SK-N-DZ (cell line): ENCODE results near the gene FUCA2.

Experiments
- small RNA-seq, 2 experiments: library from RNA; depleted of rRNA; stranded (forward); fragments of <200 nt; gene quantifications; one replicate each; pipeline ENCODE3, GENCODE V24; 2014

The FUCA2 gene

Small RNA genes lying within 50 kb of the gene (small RNA-seq; reads per million reads assigned to genes)
- gene RNA5SP221: 0.16 to 2.1 reads per million in 2 experiments
